HG02981 (cell line): ENCODE measurements around the gene CNTN2.

Source experiments
- ATAC-seq: cut with Tn5 transposase; IDR thresholded peaks from one replicate; pipeline ENCODE4 v1.9.1; 2021; ENCODE audit warnings: mild to moderate bottlenecking, moderate library complexity; ENCODE audit not compliant: unreplicated experiment

CNTN2 gene

GRCh38 chr1:205042911-205043806 lies at the start of gene CNTN2:
CNTN2 (plus strand) TSS chr1:205043212; CDS start chr1:205053186, 9,974 bp downstream.
- no peak for ATAC-seq

- no peak for ATAC-seq
Observed at GRCh38 chr1:204994086-204994862, 48.7 kb upstream of the CNTN2 start.

GRCh38 chr1:204996981-204997380 lies 46.0 kb upstream of the CNTN2 start:
- ATAC-seq = no peak

- ATAC-seq = no peak
Observed at GRCh38 chr1:204997591-204998355, 45.2 kb upstream of the CNTN2 start.

- ATAC-seq = no peak
Observed at GRCh38 chr1:205001162-205001561, 41.9 kb upstream of the CNTN2 start.

- no peak for ATAC-seq
Observed at GRCh38 chr1:205002705-205003104, 40.3 kb upstream of the CNTN2 start.

- ATAC-seq = no peak
Observed at GRCh38 chr1:205003358-205004131, 39.5 kb upstream of the CNTN2 start.

GRCh38 chr1:205004351-205004750 lies 38.7 kb upstream of the CNTN2 start:
- no peak for ATAC-seq

GRCh38 chr1:205008896-205009295 lies 34.1 kb upstream of the CNTN2 start:
- no peak for ATAC-seq

GRCh38 chr1:205009670-205010069 lies 33.3 kb upstream of the CNTN2 start:
- no peak for ATAC-seq

- no peak for ATAC-seq
Observed at GRCh38 chr1:205012391-205013140, 30.4 kb upstream of the CNTN2 start.

- ATAC-seq = no peak
Observed at GRCh38 chr1:205013683-205014367, 29.2 kb upstream of the CNTN2 start.

- no peak for ATAC-seq
Observed at GRCh38 chr1:205014783-205015182, 28.2 kb upstream of the CNTN2 start.

- ATAC-seq = no peak
Observed at GRCh38 chr1:205015241-205015640, 27.8 kb upstream of the CNTN2 start.

GRCh38 chr1:205016075-205016474 lies 26.9 kb upstream of the CNTN2 start:
- ATAC-seq = no peak

- ATAC-seq = no peak
Observed at GRCh38 chr1:205016584-205016983, 26.4 kb upstream of the CNTN2 start.

GRCh38 chr1:205017001-205017400 lies 26.0 kb upstream of the CNTN2 start:
- ATAC-seq = no peak

GRCh38 chr1:205017766-205018165 lies 25.2 kb upstream of the CNTN2 start:
- no peak for ATAC-seq

GRCh38 chr1:205018381-205018780 lies 24.6 kb upstream of the CNTN2 start:
- ATAC-seq = no peak
